HG02943 (cell line): ENCODE measurements around the gene ADAM15.

Experiments
- ATAC-seq: cut with Tn5 transposase; IDR thresholded peaks from one replicate; pipeline ENCODE4 v1.9.1; 2021; ENCODE audit warnings: mild to moderate bottlenecking, low read depth, moderate library complexity; ENCODE audit not compliant: unreplicated experiment

The ADAM15 gene

GRCh38 chr1:155083865-155084721, 33.0 kb downstream of the ADAM15 start:
- ATAC-seq = no peak

GRCh38 chr1:155084722-155085503, 33.8 kb downstream of the ADAM15 start:
- ATAC-seq = peak; percentile 75

- no peak for ATAC-seq
Observed at GRCh38 chr1:155085504-155086127, 34.5 kb downstream of the ADAM15 start.

- ATAC-seq = no peak
Observed at GRCh38 chr1:155086128-155086741, 35.1 kb downstream of the ADAM15 start.

- no peak for ATAC-seq
Observed at GRCh38 chr1:155086856-155087535, 35.9 kb downstream of the ADAM15 start.

- ATAC-seq = no peak
Observed at GRCh38 chr1:155091071-155092051, 40.2 kb downstream of the ADAM15 start.

GRCh38 chr1:155092131-155092530, 41.0 kb downstream of the ADAM15 start:
- ATAC-seq = no peak

GRCh38 chr1:155092641-155093040, 41.5 kb downstream of the ADAM15 start:
- no peak for ATAC-seq

- ATAC-seq = no peak
Observed at GRCh38 chr1:155093911-155094621, 43.0 kb downstream of the ADAM15 start.

- ATAC-seq = no peak
Observed at GRCh38 chr1:155094622-155094948, 43.5 kb downstream of the ADAM15 start.

GRCh38 chr1:155099331-155099730, 48.2 kb downstream of the ADAM15 start:
- ATAC-seq = no peak

GRCh38 chr1:155103325-155103724, 52.2 kb downstream of the ADAM15 start:
- ATAC-seq = no peak

- no peak for ATAC-seq
Observed at GRCh38 chr1:155104605-155105534, 53.8 kb downstream of the ADAM15 start.

GRCh38 chr1:155105604-155106011, 54.5 kb downstream of the ADAM15 start:
- no peak for ATAC-seq

GRCh38 chr1:155106862-155107261, 55.7 kb downstream of the ADAM15 start:
- ATAC-seq = no peak

- no peak for ATAC-seq
Observed at GRCh38 chr1:155107309-155108264, 56.5 kb downstream of the ADAM15 start.
